Stimulated activated CD4-positive, alpha-beta T cell treated with anti-CD3 and anti-CD28 coated beads, Interleukin-4, amount 100 ng/mL, for 1 hour (primary cell): ENCODE data around the gene LRRC36.
"Not testable (repeated sequence)": the region's sequence is repeated elsewhere in the genome, so short reads cannot be mapped to it uniquely, and the experiment has no call there.

Experiments used
- DNase-seq: peaks from one replicate; pipeline ENCODE4 v3.0.0-alpha.2; 2020

LRRC36 gene

DNA sequence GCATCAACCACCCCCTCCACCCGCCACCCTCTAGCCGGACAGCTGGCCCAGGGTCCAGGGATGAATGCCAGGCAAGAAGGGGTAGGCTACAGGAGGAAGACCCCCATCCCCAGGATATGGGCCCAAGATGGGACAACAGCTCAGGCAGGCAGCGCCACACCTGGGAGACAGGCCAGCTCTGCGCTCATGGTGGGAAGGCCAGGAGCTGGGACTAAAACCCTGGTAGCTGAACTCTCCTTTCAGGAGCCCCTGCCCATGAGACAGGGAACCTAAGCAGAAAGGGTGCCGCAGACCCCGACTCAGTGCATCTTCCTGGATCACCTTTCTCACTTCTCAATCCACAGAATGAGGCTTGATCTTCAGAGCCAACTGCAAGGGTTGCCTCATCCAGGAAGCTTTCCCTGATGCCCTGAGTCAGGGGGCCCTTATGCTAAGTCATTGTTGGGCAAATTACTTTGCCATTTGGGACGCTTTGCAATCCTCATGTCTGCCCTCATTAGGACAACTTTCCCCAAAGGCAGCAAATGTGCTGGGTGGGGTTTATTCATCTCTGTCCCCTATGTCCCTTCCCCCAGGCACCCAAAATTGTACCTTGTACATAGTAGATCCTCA lies 80.7 kb downstream of the LRRC36 start:
- DNase-seq: no peak

DNA sequence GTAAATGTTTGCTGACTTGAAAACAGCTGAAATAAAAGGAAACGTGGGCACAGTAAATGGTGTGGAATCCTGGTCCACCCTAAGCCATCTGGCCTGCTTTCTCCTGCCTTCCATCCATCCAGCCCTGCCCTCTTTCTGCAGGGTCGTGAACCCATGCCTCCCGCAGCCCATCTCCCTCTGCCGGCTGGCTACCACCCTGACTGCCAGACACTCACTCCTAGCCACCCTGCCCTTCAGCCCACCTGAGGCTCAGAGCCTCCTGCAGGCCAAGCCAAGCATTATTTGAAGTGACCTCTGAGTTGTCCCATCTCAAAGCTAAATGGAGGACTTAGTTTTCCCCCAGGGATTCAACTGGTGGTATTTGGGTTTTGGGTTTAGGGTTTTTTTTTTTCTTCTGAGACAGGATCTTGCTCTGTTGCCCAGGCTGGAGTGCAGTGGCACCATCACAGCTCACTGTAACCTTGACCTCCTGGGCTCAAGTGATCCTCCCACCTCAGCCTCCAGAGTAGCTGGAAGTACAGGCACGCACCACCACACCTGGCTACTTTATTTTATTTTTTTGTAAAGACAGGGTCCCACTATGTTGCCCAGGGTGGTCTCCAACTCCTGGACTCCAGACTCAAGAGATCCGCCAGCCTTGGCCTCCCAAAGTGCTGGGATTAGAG lies 81.3 kb downstream of the LRRC36 start:
- DNase-seq: no peak

DNA sequence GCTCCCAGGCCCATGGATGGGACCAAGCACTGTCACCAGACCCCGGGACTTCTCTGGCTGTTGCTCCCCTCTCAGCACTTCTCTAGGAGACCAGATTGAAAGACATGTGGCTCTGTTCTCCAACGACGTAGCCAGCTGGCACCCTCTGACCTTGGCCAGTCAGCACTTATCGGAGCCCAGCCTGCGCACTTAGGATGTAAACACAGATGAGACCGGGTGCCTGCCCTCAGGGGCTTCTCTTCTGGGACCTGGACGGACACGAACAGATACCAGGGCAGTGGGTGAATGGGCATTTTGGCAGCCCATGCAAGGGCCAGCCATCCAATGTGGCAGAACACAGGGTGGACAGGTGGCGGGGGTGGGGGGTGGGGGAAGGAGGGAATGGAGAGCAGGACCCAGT lies 83.0 kb downstream of the LRRC36 start:
- no peak for DNase-seq

DNA sequence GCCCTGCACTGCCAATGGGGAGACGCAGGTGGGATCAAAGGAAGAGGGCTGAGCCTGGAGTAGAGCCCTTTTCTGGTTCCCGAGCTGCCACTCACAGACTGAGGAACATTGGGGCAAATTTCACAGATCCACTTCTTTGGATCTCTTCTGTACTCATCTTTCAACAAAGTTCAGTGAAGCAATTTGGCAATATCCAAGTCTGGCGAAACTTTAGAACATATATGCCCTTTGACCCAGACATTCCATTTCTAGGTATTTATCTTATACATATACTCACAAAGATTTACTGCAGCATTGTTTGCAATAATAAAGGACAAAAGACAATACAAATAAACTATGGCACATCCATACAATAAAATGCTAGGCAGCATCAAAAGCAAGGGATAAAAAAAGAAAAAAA lies 84.7 kb downstream of the LRRC36 start:
- no peak for DNase-seq

DNA sequence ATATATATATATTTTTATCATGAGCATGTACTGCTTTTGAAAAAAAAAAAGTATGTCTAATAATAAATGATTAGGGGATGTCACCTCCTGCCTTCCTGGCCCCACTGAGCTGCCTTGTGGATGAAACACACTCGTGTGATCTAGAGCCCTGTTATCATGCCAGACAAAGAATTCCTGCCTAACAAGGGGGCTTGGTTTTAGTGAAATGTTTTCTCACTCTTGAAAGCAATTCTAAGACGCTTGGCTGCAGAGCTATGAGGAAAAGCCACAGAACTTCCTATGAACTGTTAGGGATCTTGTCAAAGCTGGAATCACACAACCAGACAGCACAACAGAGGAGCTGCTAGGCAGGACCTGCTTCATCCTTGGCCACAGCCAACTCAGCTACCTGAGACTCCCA lies 85.7 kb downstream of the LRRC36 start:
- no peak for DNase-seq

DNA sequence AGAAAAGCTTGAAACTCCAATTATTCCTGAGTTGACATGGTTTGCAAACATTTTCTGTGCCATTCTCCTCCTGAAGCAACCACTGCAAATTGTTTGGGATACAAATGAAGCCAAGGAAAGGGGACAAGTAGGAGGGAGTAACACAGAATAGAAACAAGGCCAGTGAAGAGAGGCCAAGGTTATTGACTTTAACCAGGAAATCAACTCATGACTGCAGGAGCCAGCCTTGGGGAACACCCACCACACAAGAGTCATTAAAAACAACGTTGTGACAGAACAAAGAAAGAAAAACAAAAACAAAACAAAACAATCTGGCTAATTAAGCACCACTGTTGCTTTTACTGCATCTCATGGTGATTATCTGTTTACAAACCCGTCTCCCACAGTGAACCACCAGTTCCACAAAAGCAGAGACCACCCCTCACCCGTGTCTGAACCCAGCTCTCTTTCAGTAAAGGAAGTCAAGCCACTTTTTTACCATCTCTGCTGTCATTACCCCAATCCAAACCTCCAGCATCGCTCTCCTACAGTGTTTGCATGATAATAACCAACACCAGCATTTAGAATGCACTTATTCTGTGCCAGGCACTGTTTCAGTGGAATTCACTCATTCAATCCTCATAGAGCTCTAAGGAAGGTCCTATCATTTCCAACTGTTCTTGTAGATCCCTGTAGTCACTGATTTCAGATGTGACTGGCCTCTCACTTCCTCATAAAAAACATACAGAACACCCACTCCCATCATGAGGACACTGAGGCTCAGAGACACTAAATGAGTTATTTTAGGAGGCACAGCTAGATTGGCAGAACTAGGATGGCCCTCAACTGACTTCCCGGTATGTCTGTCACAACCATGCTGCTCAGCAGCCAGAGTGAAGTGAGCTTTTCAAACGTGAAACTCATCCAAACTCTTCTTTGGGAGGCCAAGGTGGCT lies 87.6 kb downstream of the LRRC36 start:
- no peak for DNase-seq

DNA sequence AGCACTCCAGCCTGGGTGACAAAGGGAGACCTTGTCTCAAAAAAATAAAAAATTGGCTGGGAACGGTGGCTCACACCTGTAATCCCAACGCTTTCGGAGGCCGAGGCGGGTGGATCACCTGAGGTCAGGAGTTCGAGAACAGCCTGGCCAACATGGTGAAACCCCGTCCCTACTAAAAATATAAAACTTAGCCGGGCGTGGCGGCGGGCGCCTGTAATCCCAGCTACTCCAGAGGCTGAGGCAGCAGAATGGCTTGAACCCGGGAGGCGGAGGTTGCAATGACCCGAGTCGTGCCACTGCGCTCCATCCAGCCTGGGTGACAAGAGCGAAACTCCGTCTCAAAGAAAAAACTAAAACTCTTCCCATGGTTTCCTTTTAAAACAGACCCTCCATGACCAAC lies 88.8 kb downstream of the LRRC36 start:
- DNase-seq: not testable (repeated sequence)

DNA sequence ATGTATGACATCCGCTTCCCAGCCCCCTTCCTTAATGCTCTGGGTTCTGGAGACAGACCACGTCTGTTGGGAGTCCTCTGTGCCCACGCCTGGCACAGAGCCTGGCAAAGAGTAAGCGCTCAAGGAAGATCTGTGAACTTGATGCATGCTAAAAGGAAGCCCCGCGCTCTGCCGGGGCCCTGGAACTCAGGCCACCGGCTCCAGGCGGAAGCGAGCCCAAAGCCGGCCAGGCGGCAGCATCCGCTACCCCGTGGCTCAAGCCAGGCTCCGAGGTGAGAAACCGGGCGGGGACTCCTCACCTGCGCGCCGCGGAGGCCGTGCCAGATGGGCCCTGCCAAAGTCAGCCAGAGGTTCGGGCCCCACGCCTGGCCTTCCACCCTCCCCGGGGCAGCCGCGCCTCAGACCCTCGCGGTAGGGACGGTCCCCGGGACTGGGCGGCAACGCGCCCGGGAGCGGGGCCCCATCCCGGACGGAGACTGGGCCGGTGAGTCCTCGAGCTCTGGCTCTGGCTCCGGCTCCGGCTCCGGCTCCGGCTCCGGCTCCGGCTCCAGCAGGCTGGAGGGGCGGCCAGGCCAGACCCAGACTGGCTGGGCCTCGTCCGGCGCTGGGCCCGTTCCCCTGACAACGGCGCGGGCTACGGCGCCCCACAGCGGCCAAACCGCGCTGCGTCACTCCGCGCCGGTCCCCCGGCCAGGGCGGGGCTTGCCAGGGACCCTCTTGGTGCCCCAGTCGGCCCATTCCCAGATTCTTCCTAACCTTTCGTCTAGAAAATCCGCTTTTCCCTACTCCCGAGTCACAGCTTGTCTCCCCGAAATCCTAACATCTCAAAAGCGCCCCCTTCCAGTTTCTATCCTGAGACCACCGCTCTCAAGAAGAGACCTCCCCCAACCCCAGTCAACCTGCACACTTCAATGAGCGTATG lies 89.5 kb downstream of the LRRC36 start, which contains the start of gene ZDHHC1:
ZDHHC1 (minus strand) TSS at position 606 of the 922 bp plus-strand sequence. CDS start 8,702 bp downstream, outside the sequence.
- peak; percentile 60 for DNase-seq

DNA sequence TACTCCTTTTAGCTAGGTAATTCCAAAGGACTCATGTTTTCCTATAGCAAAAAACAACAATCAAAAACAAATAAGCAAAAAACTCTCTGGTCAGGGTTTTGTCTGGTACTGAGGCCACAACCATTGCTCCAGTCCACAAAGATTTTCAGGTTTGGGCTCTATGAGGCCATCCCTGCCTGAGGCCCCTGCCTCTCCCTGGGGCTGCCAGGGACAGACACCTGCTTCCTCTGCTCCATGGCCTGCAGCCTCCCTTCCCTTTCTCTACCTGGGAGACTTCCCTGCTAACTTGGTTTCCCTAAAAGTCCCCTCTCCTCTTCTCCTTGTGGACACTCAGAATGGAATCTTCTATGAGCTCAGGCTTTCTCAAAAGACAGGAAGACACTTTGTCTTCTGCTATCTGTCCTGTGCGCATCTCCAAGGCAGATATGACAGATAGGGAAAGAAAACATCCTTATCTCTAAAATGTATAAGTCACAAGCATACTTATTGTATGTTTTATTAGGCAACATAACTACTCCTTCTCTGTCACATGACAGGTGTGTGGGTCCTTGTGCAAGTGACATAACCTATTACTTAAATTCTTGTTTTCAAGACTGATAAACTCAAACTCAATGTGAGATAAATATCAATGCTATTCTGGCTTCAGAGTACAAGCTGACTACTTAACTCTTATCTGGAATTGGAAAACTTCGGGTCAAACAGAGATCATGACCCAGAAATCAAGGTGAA lies 90.9 kb downstream of the LRRC36 start:
- no peak for DNase-seq

DNA sequence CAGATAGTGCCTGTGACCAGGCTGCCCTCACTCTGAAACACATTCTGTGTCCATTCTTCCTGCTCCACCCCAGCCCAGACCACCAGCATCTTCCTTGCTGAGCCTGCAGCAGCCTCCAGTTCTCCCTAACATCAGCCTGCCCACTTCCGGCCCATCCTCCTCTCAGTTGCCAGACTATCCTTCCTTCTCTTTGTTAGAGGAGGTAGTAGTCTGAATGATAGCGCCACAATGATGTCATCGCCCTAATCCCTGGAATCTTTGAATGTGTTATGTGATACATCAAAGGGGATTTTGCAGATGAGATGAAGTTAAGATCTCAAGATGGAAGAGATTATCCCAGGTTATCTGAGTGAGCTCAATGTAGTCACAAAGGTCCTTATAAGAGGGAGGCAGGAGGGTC lies 92.9 kb downstream of the LRRC36 start:
- DNase-seq: no peak

DNA sequence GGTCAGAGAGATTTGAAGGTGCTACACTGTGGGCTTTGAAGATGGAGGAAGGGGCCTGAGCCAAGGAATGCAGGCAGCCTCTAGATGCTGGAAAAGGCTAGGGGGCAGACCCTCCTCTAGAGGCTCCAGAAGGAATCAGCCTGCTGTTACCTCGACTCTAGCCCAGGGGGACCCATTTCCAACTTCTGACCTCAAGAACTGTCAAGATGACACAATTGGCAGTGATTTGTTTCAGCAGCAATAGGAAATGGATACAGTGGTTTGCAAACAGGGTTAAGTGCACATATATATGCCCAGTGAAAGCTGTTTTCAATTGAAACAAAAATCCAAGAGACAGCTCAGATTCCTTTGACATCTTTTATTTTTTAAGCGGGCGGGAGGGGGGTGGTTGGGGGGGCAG lies 93.3 kb downstream of the LRRC36 start:
- DNase-seq: no peak

DNA sequence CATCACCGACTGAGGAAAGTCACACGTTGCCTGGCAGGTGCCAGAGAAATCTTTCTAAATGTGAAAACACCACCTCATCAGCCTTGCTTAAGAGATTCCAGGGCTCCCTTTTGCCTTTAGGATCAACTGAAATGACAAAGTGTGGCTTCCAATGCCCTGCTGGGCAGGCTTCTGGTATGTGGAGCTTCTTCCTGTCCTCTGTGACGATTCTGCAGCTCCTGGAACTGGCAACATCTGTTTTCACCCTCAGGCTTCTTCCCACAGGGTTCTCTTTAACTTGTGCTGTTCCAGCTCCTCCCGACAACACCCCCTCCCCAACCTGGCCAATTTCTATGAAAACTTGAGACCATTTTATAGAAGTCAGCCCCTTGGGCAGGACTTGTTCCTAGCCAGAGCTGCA lies 94.4 kb downstream of the LRRC36 start:
- DNase-seq: no peak

DNA sequence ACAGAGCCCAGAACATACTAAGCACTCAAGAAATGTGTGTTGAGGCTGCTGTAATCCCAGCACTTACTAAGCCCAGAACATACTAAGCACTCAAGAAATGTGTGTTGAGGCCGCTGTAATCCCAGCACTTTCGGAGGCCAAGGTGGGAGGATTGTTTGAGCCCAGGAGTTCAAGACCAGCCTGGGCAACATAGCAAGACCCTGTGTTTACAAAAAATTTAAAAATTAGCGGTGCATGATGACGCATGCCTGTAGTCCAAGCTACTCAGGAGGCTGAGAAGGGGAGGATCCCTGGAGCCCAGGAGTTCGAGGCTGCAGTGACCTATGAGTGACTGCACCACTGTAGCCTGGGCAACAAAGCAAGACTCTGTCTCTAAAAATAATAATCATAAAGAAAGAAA lies 96.4 kb downstream of the LRRC36 start:
- DNase-seq: no peak

DNA sequence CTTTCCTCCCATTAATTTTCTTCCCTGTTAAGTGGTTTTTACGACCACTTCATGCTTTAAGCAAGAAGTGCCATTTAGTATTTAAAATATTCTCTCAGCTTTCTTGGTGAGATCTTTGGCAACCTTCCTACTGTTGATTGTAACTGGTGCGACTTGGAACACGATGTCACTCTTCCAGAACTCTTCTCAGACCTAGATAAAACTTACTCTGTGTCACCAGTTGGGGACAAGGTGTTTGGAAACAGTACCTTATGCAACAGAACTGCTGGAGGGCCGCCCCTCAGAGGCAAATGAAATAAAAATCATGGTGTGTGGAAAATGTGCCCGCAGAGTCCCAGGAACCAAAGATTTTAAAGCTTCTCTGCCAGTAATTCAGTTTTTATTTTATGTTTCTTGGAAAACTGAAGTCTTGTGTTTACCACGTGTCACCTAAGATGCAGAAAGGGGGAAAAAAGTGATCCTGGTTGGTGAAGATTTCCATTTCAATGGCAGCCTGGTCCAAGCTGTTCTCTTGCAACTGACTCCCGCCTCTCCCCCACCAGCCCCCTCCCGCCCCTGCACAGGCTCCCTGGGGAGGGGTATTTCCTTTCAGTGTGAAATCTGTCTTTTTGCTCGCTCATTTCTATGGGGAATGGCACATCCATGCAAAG lies 97.1 kb downstream of the LRRC36 start:
- DNase-seq: no peak

DNA sequence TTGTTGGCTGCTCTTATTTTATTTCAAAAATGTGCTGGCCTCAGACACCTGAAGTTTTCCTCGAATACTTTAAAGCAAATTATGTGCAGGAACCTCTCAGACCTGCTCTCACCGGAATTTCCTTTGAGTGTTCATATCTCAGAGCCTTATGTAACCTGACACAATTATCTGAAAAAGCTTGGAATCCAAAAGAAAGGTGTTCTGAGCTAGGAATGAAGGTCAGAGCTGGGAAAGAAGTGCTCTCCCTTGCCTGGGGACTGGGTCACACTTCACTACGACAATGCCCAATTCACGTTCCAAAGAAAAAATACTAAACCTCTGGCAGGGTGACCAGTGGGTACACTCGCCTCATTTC lies 97.6 kb downstream of the LRRC36 start:
- no peak for DNase-seq

DNA sequence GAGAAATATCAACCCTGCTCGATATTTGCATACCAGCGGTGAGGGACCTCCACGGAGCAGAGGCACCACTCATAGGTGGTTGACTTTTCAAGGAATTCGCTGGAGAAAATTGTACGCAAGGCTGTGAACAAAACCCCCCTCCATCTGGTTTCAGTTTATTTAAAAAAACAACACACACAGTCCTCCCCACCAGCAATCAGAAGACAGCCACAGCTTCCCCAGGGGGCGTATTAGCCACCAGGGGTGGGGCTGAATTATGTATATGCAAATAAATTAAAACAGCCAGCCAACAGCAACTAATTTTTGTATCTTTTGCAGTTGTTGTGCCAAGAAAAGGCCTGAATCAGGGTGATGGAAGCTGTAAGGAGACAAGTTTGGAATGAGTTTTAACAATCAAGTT lies 98.4 kb downstream of the LRRC36 start:
- DNase-seq: no peak

DNA sequence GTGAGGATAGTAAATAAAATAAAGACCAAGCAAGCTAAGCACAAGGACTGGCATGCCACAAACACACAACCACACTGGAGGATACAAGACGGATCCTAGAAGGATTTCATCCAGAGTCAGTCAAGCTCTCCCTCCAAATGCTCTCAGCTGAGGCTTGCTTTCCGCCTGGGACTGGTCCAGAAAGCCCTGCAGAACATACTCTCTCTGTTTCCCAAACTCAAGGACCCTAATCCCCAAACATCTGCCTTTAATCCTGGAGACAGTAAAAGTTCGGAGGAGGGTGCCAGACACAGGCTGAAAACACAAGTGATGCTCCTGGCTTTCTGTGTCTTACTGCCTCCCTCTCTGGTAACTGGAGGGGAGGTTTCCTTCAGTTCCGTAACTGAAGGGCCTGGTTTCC lies 99.0 kb downstream of the LRRC36 start:
- DNase-seq: no peak

DNA sequence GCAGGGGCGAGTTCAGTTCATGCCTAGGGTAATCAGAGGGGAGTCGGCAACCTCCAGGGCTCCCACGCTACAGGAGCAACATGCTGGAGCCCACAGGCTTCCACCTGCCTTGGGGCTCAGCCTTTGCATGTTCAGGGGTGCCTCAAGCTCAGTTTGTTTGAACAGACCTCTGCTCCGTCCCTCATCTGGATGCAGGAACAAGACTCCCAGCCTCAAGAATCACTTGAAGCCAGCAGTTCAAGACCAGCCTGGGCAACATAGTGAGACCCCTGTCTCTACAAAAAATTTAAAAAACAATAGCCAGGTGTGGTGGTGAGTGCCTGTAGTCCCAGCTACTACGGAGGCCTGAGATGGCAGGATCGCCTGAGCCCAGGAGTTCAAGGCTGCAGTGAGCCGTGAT lies 99.4 kb downstream of the LRRC36 start:
- DNase-seq: no peak

DNA sequence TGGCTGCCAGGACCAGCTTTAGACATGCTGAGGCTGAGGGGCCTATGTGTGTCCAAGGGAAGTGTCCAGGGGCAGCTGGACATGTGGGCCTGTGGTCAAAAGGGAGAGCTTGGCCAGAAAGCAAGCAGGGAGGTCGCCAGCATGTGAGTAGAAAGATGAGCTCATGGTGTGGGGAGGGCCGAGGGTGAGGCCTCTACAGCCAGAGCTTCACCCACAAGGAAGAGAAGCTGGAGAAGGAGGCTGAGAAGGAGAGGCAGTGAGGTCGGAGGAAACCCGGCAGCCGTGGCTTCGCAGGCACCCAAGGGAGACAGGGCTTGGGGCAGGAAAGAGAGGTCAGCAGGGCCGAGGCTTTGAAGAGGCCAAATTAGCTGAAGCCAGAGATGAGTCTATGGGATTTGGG lies 100.3 kb downstream of the LRRC36 start:
- no peak for DNase-seq

DNA sequence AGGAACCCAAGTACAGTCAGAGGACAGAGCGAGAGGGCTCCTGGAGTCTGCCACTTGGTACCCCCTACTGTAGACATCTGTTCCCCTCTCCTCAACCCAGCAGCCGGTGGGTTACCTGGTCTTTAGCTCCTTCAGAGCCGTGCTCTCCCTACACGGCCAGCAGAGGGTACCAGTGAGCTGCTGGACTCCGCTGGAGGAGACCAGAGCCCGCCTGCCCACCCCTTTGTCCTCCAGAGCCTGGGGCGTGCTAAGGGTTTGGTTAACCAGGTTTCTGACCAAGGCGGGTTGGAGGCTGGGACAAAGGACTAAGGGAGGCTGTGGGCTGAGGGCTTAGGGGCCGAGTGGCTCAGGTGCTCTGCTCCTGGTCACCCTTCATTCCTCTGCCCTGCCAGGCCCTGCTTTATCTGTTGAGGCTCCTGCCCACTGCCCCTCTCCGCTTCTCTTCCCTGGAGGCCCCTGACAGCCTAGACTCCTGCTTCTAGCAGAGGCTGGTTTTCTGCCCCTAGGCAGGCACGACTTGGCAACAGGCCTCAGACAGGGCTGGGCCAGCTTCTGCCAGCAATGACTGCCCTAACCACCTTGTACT lies 101.6 kb downstream of the LRRC36 start:
- peak; percentile 62 for DNase-seq
